Fibroblast of pulmonary artery (primary cell): ENCODE results near the gene MARVELD2.
"Not testable (repeated sequence)": the region's sequence is repeated elsewhere in the genome, so short reads cannot be mapped to it uniquely, and the experiment has no call there.

Experiments
- DNase-seq: peaks from one replicate; pipeline ENCODE4 v3.0.0-alpha.2; 2010; ENCODE audit warnings: low read depth
- H3K4me3 ChIP-seq: replicated peaks from 2 replicates; pipeline ENCODE4 v1.5.1; 2011; ENCODE audit warnings: low read depth, mild to moderate bottlenecking, control low read depth, low read length, moderate library complexity
- TF ChIP-seq, protein P1 (sequence below): IDR thresholded peaks from 2 replicates; pipeline ENCODE4 v1.5.1; 2011; ENCODE audit warnings: mild to moderate bottlenecking, control low read depth, low read length, inconsistent platforms; ENCODE audit errors: missing control alignments

The MARVELD2 gene

DNA sequence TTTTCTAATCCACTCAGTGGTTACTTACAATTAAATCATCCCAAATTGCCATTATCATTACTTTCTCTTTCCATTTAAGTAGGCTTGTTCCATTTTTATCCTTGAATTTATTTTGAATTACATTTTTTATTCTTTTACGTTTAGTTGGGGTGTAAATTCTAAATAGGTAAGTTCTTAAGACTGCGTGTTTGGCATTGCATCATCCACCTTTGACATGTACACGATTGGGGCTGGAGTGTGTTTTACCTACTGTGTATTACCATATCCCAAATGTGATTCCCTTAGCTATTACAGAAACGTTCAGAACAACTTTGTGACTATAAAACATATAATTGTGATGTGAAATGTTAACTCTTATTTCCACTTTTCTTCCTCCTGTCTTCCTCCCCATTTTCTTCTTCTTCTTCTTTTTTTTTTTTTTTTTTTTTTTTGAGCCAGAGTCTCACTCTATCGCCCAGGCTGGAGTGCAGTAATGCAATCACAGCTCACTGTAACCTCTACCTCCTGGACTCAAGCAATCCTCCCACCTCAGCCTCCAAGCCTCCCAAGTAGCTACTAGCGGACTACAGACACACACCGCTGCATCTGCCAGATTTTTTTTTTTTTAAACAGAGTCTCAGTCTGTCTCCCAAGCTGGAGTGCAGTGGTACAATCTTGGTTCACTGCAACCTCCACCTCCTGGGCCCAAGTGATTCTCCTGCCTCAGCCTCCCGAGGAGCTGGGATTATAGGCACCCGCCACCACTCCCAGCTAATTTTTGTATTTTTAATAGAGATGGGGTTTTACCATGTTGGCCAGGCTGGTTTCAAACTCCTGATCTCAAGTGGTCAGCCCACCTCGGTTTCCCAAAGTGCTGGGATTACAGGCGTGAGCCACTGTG, 16.7 kb downstream of the MARVELD2 start:
- no peak overlapping the region for H3K4me3 ChIP-seq
- TF ChIP-seq, protein P1, sequence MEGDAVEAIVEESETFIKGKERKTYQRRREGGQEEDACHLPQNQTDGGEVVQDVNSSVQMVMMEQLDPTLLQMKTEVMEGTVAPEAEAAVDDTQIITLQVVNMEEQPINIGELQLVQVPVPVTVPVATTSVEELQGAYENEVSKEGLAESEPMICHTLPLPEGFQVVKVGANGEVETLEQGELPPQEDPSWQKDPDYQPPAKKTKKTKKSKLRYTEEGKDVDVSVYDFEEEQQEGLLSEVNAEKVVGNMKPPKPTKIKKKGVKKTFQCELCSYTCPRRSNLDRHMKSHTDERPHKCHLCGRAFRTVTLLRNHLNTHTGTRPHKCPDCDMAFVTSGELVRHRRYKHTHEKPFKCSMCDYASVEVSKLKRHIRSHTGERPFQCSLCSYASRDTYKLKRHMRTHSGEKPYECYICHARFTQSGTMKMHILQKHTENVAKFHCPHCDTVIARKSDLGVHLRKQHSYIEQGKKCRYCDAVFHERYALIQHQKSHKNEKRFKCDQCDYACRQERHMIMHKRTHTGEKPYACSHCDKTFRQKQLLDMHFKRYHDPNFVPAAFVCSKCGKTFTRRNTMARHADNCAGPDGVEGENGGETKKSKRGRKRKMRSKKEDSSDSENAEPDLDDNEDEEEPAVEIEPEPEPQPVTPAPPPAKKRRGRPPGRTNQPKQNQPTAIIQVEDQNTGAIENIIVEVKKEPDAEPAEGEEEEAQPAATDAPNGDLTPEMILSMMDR = no peak
- no peak for DNase-seq

GRCh38 chr5:69432412-69433206, 17.7 kb downstream of the MARVELD2 start:
- DNase-seq = no peak
- no peak overlapping the region for H3K4me3 ChIP-seq
- TF ChIP-seq, protein P1 = no peak

DNA sequence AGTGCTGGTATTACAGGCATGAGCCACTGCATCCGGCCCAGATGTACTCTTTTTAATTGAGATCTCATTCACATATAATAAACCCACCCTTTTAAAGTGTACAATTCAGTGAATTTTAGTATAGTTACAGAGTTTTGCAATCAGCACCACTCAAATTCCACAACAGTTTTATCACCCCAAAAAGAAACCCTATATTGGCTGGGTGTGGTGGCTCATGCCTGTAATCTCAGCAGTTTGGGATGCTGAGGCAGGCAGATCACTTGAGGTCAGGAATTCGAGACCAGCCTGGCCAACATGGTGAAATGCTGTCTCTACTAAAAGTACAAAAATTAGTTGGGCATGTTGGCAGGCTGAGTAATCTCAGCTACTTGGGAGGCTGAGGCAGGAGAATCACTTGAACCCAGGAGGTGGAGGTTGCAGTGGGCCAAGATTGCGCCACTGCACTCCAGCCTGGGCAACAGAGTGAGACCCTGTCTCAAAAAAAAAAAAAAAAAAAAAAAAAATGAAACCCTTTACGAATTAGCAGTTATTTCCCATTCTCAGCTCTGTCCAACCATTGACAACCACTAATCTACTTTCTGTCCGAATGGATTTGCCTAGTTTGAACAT, 20.5 kb downstream of the MARVELD2 start:
- not testable (repeated sequence) for H3K4me3 ChIP-seq, DNase-seq

GRCh38 chr5:69444127-69444754, 29.3 kb downstream of the MARVELD2 start:
- DNase-seq = no peak
- H3K4me3 ChIP-seq = no peak overlapping the region
- TF ChIP-seq, protein P1 = no peak

DNA sequence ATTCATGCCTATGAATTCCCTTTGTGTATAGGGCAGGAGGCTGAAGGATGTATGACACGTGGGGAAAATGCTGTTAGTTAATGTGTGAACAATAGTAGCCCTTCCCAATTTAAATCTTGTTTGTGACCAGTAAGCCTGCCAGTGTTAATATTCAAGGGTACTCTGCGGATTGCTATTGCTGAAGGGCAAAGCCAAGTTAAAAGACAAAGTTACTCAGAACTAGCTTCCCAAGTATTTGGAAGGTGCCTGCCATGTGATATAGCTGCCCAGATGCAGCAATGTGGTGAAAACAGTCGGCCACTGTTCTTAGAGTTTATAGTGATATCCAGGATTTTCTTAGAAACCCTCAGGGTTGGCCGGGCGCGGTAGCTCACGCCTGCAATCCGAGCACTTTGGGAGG, 34.6 kb downstream of the MARVELD2 start:
- H3K4me3 ChIP-seq = no peak overlapping the region
- no peak for DNase-seq
- TF ChIP-seq, protein P1 = no peak

DNA sequence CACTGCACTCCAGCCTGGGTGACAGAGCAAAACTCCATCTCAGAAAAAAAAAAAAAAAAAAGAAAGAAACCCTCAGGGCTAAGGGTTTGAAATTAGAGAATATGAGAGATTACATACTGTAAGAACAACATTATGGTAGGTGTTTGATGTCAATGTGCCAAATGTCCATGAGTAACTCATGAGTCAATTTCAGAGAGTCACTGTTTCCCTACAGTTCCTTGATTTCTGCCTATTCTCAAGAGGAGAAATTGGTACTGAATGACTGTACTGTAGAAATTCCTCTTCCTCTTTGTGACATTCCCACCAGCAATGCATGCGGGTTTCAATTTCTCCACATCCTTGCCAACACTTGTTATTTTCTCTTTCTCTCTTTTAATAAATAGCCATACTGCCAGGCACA, 35.2 kb downstream of the MARVELD2 start:
- TF ChIP-seq, protein P1 = no peak
- peak; percentile 80 for DNase-seq
- H3K4me3 ChIP-seq = no peak overlapping the region

- not testable (repeated sequence) for H3K4me3 ChIP-seq, DNase-seq
Observed at GRCh38 chr5:69450527-69450926, 35.6 kb downstream of the MARVELD2 start.
